Measurements from ENCODE around the gene HPD.

Gene HPD

GRCh38 chr12:121827351-121828099, 31.1 kb downstream of the HPD start:
- no peak for DNase-seq

GRCh38 chr12:121826318-121827150, 32.1 kb downstream of the HPD start:
- DNase-seq, result no peak

DNA sequence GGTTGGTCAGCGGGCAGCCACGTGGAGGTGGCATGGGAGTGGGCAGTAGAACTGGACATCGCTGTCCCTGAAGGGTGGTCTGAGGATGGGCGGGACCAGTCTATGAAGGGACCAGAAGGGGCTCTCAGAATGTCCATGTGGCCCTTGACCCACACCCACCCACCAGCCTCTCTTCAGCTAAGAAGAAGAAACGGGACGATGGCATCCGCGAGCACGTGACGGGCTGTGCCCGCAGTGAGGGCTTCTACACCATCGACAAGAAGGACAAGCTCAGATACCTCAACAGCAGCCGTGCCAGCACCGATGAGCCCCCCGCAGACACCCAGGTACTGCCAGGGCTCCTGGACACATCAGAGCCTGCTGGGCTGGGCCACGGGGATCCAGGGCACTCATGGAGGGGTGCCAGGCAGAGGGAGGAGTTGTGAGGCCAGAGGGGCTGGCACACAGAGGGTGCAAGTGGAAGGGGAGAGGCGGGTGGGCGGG, 33.6 kb downstream of the HPD start:
- DNase-seq, result no peak

DNA sequence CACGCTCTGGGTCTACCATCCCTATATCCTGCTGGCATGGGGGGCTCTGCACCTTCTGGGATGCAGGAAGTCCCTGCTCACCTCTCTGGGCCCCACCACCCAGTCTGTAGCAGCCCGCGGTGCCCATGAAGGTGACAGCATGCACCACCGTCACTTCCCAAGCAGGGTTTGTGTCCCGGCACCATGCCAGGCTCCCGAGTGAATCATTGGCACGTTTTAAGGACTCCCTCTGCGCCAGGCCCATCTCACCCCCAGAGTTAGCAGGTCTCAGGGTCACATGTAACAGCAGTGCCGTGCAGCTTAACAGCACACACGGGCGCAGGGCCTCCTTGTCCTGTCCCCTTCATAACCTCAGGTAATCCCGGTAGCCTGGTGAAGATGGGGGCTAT, 34.9 kb downstream of the HPD start:
- no peak for DNase-seq

- DNase-seq, result no peak
Measured at GRCh38 chr12:121823101-121823726, 35.4 kb downstream of the HPD start.

- DNase-seq, result no peak
Measured at GRCh38 chr12:121822393-121823100, 36.1 kb downstream of the HPD start.

GRCh38 chr12:121820056-121820455, 38.6 kb downstream of the HPD start:
- no peak for DNase-seq

GRCh38 chr12:121819212-121819949, 39.3 kb downstream of the HPD start:
- no peak for DNase-seq

DNA sequence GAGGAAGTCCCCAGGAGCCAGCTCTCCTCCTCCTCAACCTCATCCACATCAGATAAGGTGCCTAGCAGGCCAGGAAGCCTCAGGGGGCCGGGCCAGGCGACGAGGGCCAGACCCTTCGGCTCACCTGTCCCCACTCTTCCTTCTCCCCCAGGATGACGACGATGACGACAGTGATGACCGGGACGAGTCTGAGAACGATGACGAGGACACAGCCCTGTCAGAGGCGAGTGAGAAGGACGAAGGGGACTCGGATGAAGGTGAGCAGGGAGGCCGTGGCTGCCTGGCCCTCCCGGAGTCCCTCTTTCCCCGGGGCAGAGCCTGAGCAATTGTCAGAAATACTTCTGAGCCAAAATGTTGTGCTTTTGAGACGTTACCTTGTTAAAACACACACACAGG, 41.0 kb downstream of the HPD start:
- no peak for DNase-seq

- DNase-seq, result no peak
Measured at GRCh38 chr12:121816925-121817647, 41.6 kb downstream of the HPD start.

DNA sequence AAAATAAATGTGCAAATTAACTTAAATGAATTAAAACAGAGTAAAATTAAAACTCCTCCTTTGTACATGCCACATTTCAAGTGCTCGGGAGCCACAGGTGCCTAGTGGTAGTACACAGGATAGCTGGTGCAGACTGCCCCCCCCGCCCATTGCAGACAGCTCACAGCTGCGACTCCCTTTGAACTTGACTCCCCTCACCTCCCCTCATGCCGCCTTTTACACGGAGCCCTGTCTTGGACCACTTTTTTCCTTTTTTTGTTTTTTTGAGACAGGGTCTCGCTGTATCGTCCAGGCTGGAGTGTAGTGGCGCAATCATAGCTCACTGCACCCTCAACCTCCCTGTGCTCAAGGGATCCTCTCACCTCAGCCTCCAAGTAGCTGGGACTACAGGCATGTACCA, 43.4 kb downstream of the HPD start:
- no peak for DNase-seq

- DNase-seq, result no peak
Measured at GRCh38 chr12:121814429-121815119, 44.1 kb downstream of the HPD start.

- no peak for DNase-seq
Measured at GRCh38 chr12:121813951-121814350, 44.7 kb downstream of the HPD start.

- no peak for DNase-seq
Measured at GRCh38 chr12:121812921-121813896, 45.5 kb downstream of the HPD start.

GRCh38 chr12:121812320-121812871, 46.3 kb downstream of the HPD start:
- no peak for DNase-seq

DNA sequence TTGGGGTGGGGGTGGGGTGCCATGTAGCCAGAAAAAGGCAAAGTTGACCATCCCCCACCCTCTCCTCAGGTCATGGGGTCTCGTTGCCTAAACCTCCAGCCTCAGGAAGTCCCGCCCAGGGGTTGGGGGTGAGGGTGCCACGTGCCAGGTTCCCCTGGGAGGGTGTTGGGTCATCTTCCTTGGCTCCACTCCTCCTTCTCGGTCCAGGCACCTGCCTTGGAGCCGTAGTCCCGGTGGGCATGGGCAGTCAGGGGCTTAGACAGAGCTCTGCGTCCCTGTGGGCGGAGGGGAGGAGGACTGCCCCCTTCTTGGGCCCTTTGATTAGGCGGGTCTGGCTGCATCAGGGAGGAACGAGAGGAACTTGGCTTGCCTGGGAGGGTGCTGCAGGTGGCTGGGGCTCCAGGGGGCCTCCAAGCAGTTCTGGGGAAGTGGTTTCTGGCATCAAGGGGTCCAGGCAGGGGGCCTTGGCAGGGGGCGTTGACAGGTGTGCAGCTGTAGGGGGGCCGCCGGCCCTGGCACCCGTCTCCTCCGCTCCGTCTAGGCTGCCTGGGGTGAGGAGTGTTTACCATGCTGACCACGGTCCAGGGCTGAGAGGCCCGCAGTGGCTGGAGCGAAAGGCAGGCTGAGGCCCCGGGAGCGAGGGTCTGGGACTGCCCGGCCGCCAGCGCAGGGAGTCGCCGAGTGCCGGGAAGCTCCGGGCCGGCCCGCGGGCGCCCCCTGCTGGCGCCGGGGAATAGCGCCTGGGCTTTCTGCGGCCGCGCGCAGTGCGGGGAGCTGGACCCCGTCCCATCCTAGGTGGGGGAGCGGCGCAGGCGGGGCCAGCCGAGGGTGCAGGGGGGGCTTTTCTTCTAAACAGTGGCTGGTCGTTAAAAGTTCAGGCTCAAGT, 47.0 kb downstream of the HPD start:
- peak; percentile 58 for DNase-seq

GRCh38 chr12:121810833-121811433, 47.7 kb downstream of the HPD start:
- DNase-seq, result no peak

Measured in activated CD4-positive, alpha-beta T cell treated with anti-CD3 and anti-CD28 coated beads for 1 hour (primary cell).